Measurements from ENCODE around the gene CRYL1.

CRYL1 gene

DNA sequence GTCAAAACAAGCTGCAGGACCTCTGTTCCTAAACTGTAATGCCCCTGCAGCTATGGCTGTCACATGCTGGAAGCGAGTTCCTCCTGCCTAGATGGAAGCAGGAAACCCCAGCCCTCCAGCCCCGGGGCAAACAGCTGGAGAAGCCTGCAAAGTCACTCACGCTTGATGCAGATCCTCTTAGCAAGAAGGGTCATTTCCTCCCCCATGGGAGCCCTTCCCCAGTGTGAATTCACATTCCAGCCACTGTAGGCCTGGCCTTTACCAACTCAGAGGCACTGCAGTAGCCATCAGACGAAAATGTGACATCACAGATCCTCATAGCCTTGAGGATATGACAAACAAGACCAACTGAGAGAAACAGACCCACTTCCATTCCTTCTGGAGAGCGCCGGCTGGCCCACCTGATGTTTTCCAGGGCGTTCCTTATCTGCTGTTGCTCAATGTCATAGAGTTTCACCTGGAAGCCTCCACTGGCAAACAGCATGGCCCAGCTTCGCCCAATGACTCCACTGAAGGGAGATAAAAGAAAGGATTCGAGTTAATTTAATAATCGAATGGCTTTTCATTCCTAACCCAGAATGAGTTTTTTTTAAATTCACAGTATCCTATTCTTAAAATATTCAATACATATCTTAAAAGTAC lies 13.5 kb downstream of the CRYL1 start:
- Mint-ChIP-seq H3K9me3 (no peaks in the 10 kb centered on the region), H3K27me3 (no peaks in the 10 kb centered on the region), H3K27ac (no peak overlapping the region), H3K4me3 (no peak overlapping the region), H3K4me1 (no peaks in the 10 kb centered on the region), H3K36me3 (peaks cover 4% of the 10 kb centered on the region)
- CTCF ChIA-PET = interaction anchor here (1.0 kb wide), 1 partner anchor 199 kb away, joined by 3 read pairs; no protein-coding TSS in a partner anchor
- no peak for DNase-seq

DNA sequence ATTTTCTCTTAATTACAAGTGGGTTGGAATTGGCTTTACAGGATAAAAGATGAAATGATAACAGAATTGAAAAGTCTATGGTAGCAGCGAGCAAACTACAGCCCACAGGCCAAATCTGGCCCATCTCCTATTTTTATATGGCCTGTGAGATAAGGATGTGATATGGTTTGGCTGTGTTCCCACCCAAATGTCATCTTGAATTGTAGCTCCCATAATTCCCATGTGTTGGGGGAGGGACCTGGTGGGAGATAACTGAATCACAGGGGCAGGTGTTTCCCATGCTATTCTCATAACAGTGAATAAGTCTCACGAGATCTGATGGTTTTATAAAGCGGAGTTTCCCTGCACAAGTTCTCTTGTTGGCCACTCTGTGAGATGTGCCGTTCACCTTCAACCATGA lies 19.0 kb downstream of the CRYL1 start:
- CTCF ChIA-PET = no interaction called here
- Mint-ChIP-seq H3K4me1 (no peaks in the 10 kb centered on the region), H3K9me3 (no peaks in the 10 kb centered on the region), H3K4me3 (no peak overlapping the region), H3K27ac (no peak overlapping the region), H3K36me3 (peaks cover 1% of the 10 kb centered on the region), H3K27me3 (no peaks in the 10 kb centered on the region)
- no peak for DNase-seq

DNA sequence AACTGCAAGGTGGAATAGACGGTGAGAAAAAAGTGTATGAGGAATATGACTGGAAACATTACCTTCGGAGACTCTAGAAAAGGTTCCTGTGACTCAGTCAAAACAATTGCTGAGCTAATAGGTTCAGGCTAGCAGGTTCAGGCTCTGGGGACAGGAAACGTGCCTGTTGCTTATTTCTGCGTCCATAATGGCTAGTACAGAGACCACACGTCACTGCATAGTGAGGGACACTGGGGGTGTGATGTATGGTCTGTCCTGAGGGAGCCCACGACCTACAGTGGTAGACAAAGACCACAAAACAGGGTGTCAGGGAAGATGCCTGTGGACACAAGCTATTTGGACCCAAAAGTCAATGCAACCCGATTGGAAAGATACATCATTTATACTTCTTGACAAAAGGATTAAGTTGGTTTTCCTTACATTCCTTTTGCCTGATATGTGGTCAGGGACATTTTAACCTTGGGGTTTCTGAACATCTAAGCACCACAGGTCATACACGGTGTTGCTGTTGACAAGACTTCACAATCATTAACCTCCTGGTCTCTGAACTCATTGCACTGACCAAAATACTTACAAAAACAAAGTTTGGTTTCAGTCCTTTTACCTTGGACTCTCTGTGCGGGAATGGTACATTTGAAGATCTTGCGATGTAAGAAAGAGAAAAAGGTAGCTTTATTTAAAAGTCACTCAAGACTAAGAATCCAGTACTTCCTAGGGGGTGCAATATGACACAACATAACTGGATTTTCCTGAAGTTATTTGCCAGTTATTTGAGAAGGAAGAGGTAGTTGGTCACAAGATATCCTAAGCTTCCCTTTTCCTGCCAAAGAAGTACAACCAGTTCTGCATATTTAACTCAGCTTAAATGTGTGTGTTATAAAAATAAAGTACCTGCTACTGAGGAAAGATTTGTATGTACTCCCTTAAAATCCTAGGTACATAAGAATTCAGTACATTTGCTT lies 20.0 kb downstream of the CRYL1 start:
- no peak for DNase-seq
- H3K27ac Mint-ChIP-seq = no peak overlapping the region
- H3K27me3 Mint-ChIP-seq = no peaks in the 10 kb centered on the region
- H3K4me1 Mint-ChIP-seq = no peaks in the 10 kb centered on the region
- peaks cover 3% of the 10 kb centered on the region for H3K9me3 Mint-ChIP-seq
- CTCF ChIA-PET = interaction anchor here (1.1 kb wide), 1 partner anchor 9 kb away, joined by 3 read pairs; no protein-coding TSS in a partner anchor
- peaks cover 2% of the 10 kb centered on the region for H3K36me3 Mint-ChIP-seq
- no peak overlapping the region for H3K4me3 Mint-ChIP-seq

DNA sequence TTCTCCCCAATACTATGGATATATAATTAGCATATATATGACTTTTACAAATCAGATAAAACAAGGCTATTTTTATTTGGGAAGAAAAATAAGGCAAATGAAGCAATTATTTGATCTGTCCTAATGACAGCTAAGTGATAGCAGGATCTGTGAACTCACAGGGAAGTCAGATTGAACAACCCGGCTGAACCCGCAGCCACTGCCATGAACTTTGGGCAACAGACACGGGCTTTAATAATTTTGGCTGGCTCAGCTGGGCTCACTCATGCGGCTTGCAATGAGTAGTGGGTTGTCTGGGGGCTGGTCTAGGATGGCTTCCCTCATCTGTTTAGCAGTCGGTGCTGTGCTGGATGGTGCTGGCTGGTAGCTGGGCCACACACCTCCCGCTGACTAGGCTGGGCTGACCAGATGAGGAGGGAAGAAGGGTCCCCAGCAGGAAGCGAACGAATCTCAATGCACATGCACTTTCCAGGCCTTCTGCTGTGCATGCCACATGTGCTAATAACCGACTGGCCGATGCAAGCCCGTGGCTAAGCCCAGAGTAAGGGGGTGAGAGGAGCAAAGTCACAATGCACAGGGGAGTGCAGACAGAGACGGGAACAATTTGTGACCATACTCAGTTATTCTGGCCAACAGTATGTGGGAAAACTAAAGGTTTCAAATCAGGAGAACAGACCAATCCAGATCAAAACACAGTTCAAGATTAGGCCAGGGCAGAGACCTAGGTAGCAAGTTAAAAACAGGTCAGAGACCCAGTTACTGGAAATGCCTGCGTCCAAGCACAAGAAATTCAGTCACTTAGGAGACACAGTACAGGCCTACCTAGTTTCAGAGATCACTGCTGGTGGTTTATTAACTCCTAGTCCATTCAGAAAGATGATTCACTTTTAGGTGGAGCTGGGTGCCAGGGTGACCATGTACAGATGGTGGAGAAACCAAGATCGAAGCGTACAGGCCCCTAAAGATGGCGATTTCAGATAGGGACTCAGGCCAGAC lies 22.3 kb downstream of the CRYL1 start:
- Mint-ChIP-seq H3K4me3 (no peak overlapping the region), H3K27me3 (no peaks in the 10 kb centered on the region), H3K36me3 (peaks cover 5% of the 10 kb centered on the region), H3K4me1 (no peaks in the 10 kb centered on the region), H3K9me3 (peaks cover 9% of the 10 kb centered on the region), H3K27ac (no peak overlapping the region)
- no peak for DNase-seq
- CTCF ChIA-PET = no interaction called here

DNA sequence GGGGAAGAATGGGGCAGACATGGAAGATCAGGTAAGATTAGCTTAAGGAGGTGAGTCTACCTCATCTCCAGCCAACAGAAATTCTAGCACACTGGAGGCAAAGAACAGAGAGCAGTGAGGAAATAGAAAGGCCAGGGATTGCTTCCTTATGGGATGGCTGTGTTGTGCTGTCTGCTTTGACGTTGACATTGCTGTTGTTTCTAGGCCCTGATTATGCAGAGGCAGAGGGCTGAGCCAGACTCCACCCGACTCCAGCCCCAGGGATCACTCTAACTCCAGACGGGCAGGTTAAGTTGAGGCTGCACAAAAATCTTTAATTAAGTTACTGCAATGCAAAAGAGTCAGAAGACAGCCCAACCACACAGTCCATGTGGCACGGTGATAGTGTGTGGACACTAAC lies 24.1 kb downstream of the CRYL1 start:
- no peak overlapping the region for H3K27ac Mint-ChIP-seq

DNA sequence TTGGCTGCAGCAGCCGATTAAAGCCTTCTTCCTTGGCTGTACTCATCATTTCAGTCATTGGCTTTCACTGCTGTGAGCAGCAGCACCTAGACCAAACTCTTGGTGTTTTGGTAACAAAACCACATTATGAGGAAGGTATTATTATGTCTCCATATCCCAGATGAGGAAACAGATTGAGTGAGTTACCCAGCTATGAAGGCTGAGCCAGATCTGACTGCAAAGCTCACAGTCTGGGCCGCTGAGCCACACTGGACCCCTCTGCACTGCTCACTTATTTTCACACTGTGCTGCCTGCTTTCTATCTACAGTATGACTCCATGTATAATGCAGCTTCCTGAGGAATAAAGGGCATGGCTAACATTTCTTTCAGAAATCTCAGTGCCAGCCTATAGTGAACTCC lies 24.5 kb downstream of the CRYL1 start:
- H3K4me3 Mint-ChIP-seq = no peak overlapping the region
- H3K9me3 Mint-ChIP-seq = peaks cover 9% of the 10 kb centered on the region
- CTCF ChIA-PET = interaction anchor here (1.1 kb wide), 1 partner anchor 202 kb away, joined by 3 read pairs; no protein-coding TSS in a partner anchor
- H3K4me1 Mint-ChIP-seq = no peaks in the 10 kb centered on the region
- peaks cover 5% of the 10 kb centered on the region for H3K36me3 Mint-ChIP-seq
- H3K27ac Mint-ChIP-seq = no peak overlapping the region
- no peak for DNase-seq
- no peaks in the 10 kb centered on the region for H3K27me3 Mint-ChIP-seq

More for the DNA sequence above, 24.1 kb downstream of the CRYL1 start:
- Mint-ChIP-seq H3K9me3 (peaks cover 9% of the 10 kb centered on the region), H3K4me1 (no peaks in the 10 kb centered on the region), H3K4me3 (no peak overlapping the region), H3K36me3 (peaks cover 5% of the 10 kb centered on the region), H3K27me3 (no peaks in the 10 kb centered on the region)
- no peak for DNase-seq
- CTCF ChIA-PET = interaction anchor here (1.1 kb wide), 1 partner anchor 201 kb away, joined by 3 read pairs; no protein-coding TSS in a partner anchor

DNA sequence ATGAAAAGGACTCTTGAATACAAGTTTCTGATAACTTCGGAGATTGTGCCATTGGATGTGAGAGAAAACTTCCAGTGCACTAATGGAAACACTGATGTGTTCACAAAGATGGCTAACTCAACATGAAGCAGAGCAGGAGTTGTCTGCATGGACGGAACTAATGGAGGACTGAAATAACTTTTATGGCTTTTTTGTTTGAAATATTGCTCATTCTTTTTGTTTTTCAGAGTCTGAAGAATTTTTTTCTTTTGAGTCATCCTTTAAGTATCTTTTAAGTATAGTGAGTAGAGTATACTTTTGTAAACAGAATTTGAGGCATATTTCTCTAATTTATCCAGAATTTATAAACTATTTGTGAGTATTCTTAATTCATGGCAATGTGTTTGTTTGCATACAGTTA lies 25.7 kb downstream of the CRYL1 start:
- DNase-seq = no peak
- Mint-ChIP-seq H3K27me3 (no peaks in the 10 kb centered on the region), H3K4me1 (peaks cover 2% of the 10 kb centered on the region), H3K27ac (no peak overlapping the region), H3K36me3 (peaks cover 5% of the 10 kb centered on the region), H3K9me3 (peaks cover 9% of the 10 kb centered on the region), H3K4me3 (no peak overlapping the region)
- CTCF ChIA-PET = no interaction called here

DNA sequence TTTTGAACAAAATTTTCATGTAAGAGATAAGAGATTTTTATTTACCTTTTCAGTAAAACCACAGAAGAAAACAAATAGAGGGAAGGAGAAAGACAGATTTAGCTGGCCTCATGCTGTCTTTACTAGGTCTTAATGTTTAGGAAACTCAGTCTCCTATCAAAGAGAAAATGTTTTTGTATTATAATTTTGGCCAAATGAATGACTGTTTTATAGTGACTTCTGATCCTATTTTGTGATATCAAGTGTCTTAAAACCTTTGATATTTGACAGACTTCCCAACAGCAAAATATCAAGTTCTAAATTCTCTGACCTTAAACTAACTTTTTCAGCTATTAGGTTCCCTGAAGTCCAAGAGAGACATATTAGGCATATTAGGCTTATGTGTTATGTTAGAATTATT lies 27.0 kb downstream of the CRYL1 start:
- Mint-ChIP-seq H3K27ac (no peak overlapping the region), H3K36me3 (peaks cover 5% of the 10 kb centered on the region), H3K4me1 (peaks cover 3% of the 10 kb centered on the region), H3K4me3 (no peak overlapping the region), H3K9me3 (peaks cover 9% of the 10 kb centered on the region), H3K27me3 (no peaks in the 10 kb centered on the region)
- no peak for DNase-seq
- CTCF ChIA-PET = interaction anchor here (0.8 to 1.3 kb wide), 2 partner anchors 9 to 426 kb away, joined by 3 to 4 read pairs; no protein-coding TSS in a partner anchor

DNA sequence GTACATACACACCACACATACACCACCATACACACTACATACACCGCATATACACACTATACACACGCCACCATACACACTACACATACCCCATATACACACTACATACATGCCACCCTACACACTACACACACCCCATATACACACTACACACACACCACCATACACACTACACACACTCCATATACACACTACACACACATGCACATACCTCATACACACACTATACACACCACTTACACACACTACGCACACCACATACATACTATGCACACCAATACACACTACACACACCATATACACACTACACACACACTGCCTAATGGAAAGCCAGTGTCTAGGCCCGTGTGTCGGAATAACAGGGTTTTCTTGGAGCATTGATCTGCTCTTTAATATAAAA lies 27.5 kb downstream of the CRYL1 start:
- Mint-ChIP-seq H3K27ac (no peak overlapping the region), H3K9me3 (peaks cover 9% of the 10 kb centered on the region), H3K4me3 (no peak overlapping the region), H3K27me3 (no peaks in the 10 kb centered on the region), H3K36me3 (peaks cover 5% of the 10 kb centered on the region), H3K4me1 (peaks cover 6% of the 10 kb centered on the region)
- DNase-seq = no peak
- CTCF ChIA-PET = interaction anchor here (0.8 to 1.3 kb wide), 3 partner anchors 8 to 427 kb away, joined by 3 to 4 read pairs (median 3); no protein-coding TSS in a partner anchor

DNA sequence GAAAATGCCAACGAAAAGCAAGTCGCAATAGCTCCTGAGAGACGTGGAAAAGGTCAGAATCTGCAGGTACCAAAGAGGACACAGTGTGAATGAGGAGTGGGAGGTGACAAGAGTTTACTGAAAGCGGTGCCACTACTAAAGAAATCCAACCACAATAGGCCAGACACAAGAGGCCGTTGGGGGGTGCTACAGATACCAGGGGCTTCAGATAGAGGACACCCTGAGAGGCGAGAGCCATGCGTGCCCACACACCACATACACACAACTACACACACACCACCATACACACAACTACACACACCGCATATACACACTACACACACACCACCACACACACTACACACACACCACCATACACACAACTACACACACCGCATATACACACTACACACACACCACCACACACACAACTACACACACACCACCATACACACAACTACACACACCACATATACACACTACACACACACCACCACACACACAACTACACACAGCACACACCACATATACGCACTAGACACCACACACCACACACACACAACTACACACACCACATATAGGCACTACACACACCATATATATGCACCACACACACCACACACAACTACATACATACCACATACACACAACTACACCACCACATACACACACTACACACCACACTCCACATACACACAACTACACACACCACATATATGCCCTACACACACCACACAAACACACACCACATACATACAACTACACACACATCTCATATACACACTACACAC lies 28.5 kb downstream of the CRYL1 start:
- peaks cover 5% of the 10 kb centered on the region for H3K36me3 Mint-ChIP-seq
- peaks cover 10% of the 10 kb centered on the region for H3K4me1 Mint-ChIP-seq
- CTCF ChIA-PET = interaction anchor here (1.0 to 6.8 kb wide), 7 partner anchors 8 to 432 kb away, joined by 3 to 38 read pairs (median 3); no protein-coding TSS in a partner anchor
- no peak for DNase-seq
- no peak overlapping the region for H3K4me3 Mint-ChIP-seq
- H3K9me3 Mint-ChIP-seq = peaks cover 9% of the 10 kb centered on the region
- H3K27me3 Mint-ChIP-seq = no peaks in the 10 kb centered on the region
- H3K27ac Mint-ChIP-seq = no peak overlapping the region

DNA sequence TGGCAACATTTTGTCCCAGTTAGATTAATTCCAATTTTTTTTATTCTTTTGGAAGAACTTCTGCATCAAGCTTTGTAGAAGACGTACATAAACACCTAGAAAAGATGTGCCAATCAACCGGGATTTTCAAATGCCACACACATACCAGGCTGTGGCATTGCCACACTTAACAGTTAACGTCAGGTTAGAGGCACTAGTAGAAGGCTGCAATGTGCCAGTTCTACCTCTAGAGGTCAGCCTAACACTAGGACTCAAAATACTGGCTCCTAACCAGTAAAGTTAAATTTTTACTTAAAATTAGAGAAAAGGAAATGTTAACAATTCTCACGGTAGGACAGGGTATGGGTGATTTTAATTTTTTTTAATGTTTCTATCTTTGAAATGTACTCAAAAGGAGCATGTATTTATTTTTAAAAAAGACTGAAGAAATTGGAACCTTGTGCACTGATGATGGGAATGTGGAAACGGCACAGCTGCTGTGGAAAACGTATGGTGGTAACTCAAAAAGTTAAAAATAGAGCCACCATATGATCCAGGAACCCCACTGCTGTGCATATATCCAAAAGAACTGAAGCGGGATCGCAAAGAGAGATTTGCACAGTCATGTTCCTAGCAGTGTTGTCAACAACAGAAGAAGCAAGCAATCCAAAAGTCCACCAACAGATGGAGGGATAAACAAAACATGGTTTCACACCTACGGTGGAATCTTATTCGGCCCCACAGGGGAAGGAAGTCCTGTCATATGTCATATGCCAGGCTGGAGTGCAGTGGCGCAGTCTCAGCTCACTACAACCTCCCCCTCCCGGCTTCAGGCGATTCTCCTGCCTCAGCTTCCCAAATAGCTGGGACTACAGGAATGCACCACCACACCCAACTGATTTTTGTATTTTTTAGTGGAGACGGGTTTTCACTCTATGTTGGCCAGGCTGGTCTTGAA lies 30.3 kb downstream of the CRYL1 start:
- Mint-ChIP-seq H3K9me3 (peaks cover 4% of the 10 kb centered on the region), H3K36me3 (peaks cover 3% of the 10 kb centered on the region), H3K4me3 (no peak overlapping the region), H3K27me3 (no peaks in the 10 kb centered on the region), H3K27ac (no peak overlapping the region), H3K4me1 (peaks cover 17% of the 10 kb centered on the region)
- peak; percentile 76 for DNase-seq
- CTCF ChIA-PET = interaction anchor here (0.6 to 6.8 kb wide), 13 partner anchors 10 to 434 kb away, joined by 3 to 38 read pairs (median 4); partner anchors contain the start of gene IL17D

DNA sequence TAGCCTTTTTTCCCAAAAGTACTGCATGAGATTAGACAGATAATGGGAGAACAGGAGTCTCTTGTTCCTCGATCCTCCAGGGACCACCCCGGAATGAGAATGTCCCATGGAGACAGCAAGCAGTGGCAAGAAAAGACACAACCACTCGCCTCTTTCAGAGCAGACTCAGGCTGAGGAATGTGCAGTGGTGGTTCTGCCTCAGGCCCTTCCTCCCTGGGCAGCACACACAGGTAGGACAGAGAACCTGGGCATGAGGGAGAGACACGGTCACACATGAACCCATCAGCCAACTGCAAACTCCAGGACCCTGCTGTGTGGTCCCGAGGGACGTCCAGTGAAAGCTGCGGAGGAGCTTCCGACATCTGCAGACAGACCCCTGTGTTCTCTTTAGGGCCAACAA lies 31.0 kb downstream of the CRYL1 start:
- Mint-ChIP-seq H3K4me3 (no peak overlapping the region), H3K9me3 (no peaks in the 10 kb centered on the region), H3K36me3 (no peaks in the 10 kb centered on the region), H3K27me3 (no peaks in the 10 kb centered on the region), H3K4me1 (peaks cover 17% of the 10 kb centered on the region), H3K27ac (no peak overlapping the region)
- no peak for DNase-seq
- CTCF ChIA-PET = interaction anchor here (1.0 to 6.8 kb wide), 9 partner anchors 18 to 431 kb away, joined by 4 to 38 read pairs (median 9); partner anchors contain the start of gene IL17D
